GM10248 (cell line): Measurements from ENCODE around the gene TAOK1.
"Not testable (repeated sequence)": the region's sequence is repeated elsewhere in the genome, so short reads cannot be mapped to it uniquely, and the experiment has no call there.

Experiments
- CTCF ChIA-PET: fragments of 300-600 bp; sonication (Branson Sonifier 250); formaldehyde crosslinking; extraction: SDS; loops from one replicate; lab custom pipeline; 2021; ENCODE audit warnings: antibody characterized with exemption; lab: Yijun Ruan, JAX
- POLR2A ChIA-PET: fragments of 350-650 bp; sonication (Branson Sonifier 250); formaldehyde crosslinking; extraction: SDS; loops from one replicate; lab custom pipeline; 2020; ENCODE audit warnings: antibody characterized with exemption; lab: Yijun Ruan, JAX
- DNase-seq: peaks from one replicate; pipeline ENCODE4 v3.0.0; 2012; ENCODE audit errors: extremely low spot score
- CTCF ChIP-seq: IDR thresholded peaks from 2 replicates; pipeline ENCODE4 v1.5.1; 2012; ENCODE audit warnings: mild to moderate bottlenecking, low read depth; ENCODE audit errors: extremely low read depth, missing control alignments, control extremely low read depth

The TAOK1 gene

GRCh38 chr17:29458066-29458465 is 67.9 kb downstream of the TAOK1 start:
- ChIA-PET POLR2A (no interaction called here), CTCF (interaction anchor here (1.1 kb wide), 1 partner anchor 79 kb away, joined by 3 read pairs; no protein-coding TSS in a partner anchor)
- DNase-seq: no peak
- no peak for TF ChIP-seq CTCF

GRCh38 chr17:29461483-29462206 is 71.5 kb downstream of the TAOK1 start:
- DNase-seq: no peak
- POLR2A ChIA-PET: no interaction called here
- TF ChIP-seq CTCF: no peak
- CTCF ChIA-PET: interaction anchor here (3.1 kb wide), 1 partner anchor 12 kb away, joined by 8 read pairs; no protein-coding TSS in a partner anchor

GRCh38 chr17:29469276-29469675 is 79.1 kb downstream of the TAOK1 start:
- no peak for TF ChIP-seq CTCF
- ChIA-PET POLR2A (no interaction called here), CTCF (no interaction called here)
- no peak for DNase-seq

GRCh38 chr17:29473437-29473836 is 83.3 kb downstream of the TAOK1 start:
- DNase-seq, CTCF ChIA-PET, POLR2A ChIA-PET: not testable (repeated sequence)

- CTCF ChIA-PET: no interaction called here
- no peak for TF ChIP-seq CTCF
- DNase-seq: no peak
- POLR2A ChIA-PET: no interaction called here
Observed at GRCh38 chr17:29474297-29474696, 84.1 kb downstream of the TAOK1 start.

- no peak for DNase-seq
- POLR2A ChIA-PET: no interaction called here
- no peak for TF ChIP-seq CTCF
- CTCF ChIA-PET: interaction anchor here (0.7 kb wide), 1 partner anchor 327 kb away, joined by 3 read pairs; no protein-coding TSS in a partner anchor
Observed at GRCh38 chr17:29475891-29476290, 85.7 kb downstream of the TAOK1 start.

- CTCF ChIA-PET, DNase-seq, POLR2A ChIA-PET: not testable (repeated sequence)
Observed at GRCh38 chr17:29480249-29480928, 90.2 kb downstream of the TAOK1 start.
